HG03066 (cell line): Measurements from ENCODE around the gene KCNH2.
"Not testable (repeated sequence)": the region's sequence is repeated elsewhere in the genome, so short reads cannot be mapped to it uniquely, and the experiment has no call there.

Experiments
- ATAC-seq: cut with Tn5 transposase; IDR thresholded peaks from one replicate; pipeline ENCODE4 v1.9.1; 2021; ENCODE audit warnings: low read depth; ENCODE audit not compliant: unreplicated experiment

KCNH2 gene

GRCh38 chr7:150911590-150912267, 66.4 kb downstream of the KCNH2 start:
- no peak for ATAC-seq

- no peak for ATAC-seq
Measured at GRCh38 chr7:150910996-150911422, 67.1 kb downstream of the KCNH2 start.

DNA sequence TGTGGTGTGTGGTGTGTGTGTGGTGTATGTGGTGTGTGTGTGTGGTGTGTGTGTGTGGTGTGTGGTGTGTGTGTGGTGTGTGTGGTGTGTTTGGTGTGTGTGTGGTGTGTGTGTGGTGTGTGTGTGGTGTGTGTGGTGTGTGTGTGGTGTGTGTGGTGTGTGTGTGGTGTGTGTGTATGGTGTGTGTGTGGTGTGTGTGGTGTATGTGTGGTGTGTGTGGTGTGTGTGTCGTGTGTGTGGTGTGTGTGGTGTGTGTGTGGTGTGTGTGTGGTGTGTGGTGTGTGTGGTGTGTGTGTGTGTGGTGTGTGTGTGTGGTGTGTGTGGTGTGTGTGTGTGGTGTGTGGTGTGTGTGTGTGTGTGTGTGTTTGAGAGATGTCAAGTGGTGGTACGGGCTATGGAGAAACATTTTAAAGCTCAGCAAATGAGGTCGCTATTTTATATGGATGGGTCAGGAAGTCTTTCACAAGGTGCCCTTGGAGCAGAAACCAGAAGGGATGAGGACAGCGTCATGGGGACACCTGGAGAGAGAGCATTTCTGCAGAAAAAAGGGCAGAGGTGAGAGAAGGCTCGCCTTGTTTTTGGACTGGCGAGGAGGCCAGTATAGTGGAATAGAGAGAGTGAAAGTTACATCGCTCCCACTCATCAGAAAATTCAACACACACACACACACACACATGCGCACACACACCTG, 67.7 kb downstream of the KCNH2 start:
- not testable (repeated sequence) for ATAC-seq

DNA sequence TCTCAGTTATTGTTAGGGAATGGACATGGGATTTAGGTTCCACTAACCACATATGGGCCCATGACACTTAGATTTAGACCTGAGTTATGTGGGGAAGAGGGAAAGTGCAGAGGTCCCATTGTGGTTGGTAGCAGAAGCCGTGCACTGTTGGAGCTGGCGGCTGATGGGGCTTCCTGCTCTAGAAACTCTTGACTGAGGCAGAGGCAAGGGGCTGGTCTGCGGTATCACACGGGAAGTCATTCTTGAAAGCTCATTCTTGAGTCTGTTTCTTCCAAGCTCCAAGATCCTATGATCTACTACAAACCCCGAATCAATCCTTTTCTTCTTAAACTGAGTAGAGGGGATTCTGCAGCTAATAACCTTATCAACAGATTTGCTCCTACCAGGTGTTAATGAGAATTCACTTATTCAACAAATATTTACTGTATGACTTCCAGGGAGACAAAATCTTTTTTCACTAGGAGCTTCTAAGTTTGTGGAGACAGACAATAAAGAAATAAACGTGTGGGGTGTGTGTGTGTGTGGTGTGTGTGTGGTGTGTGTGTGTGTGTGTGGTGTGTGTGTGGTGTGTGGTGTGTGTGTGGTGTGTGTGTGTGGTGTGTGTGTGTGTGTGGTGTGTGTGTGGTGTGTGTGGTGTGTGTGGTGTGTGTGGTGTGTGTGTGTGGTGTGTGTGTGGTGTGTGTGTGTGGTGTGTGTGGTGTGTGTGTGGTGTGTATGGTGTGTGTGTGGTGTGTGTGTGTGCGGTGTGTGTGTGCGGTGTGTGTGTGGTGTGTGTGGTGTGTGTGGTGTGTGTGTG, 68.7 kb downstream of the KCNH2 start:
- no peak for ATAC-seq

- no peak for ATAC-seq
Measured at GRCh38 chr7:150908173-150908572, 69.9 kb downstream of the KCNH2 start.

GRCh38 chr7:150904011-150904909, 73.9 kb downstream of the KCNH2 start:
- ATAC-seq: no peak

GRCh38 chr7:150903606-150904005, 74.5 kb downstream of the KCNH2 start:
- ATAC-seq: no peak

DNA sequence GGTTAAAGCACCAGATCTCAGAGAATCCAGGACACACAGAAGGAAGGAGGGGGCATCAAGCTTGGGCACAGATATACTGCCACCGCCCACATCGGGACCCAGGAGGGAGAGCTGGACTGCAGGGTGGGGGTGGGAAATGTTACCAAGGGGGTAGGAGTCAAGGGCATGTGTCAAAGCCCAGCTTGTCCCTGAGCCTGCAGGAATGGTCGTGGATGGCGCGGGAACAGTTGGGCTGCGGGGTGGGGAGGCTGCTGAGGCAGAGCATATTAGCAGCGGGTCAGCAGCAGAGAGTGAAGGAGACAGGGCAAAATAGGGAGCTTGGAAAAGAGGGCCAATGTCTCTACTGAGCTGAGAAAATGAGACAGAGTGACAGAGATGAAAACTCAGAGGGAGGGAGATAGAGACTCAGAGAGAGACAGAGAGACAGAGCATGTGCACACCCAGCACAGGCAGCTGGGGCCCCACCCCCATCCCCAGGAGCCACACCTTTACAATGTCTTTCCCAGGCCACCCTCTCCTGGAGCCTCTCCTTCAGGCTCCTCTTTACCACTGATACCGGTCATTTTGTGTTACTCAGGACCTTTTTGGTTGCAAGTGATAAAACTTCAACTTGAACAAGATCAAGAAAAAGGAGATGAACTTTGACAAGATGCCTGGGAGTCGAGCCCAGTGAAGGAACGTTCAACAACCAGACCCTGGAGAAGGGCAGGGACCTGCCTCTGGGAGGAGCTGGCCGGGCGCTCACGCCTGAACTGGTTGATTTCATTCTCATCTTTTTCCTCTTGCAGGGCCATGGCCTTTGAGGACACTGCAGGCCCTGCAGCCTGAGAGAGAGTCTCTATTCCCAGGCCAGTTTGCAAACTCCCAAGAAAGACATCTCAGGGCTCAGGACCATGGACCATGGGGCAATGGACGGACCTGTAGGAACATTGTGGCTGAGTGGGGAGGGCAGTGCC, 75.8 kb downstream of the KCNH2 start:
- ATAC-seq: no peak

- ATAC-seq: no peak
Measured at GRCh38 chr7:150901160-150902035, 76.7 kb downstream of the KCNH2 start.

DNA sequence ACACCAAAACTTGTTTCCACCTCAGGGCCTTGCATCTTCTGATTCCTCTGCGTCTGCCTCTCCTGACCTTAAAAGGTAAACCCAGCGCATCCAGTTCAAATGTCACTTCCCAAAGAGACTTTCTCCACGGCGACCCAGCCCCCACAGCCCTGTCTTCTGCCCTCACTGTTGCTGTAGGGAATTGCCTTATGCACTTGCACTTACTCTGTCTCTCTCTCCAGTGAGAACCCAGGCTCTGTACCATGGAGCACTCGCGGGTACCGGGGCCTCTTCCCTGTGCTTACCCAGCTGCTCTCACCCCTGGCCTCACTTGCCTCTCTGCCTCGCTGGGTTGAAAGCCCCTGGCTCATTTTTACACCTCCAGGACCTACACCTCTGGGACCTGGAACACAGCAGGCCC, 77.4 kb downstream of the KCNH2 start:
- no peak for ATAC-seq

DNA sequence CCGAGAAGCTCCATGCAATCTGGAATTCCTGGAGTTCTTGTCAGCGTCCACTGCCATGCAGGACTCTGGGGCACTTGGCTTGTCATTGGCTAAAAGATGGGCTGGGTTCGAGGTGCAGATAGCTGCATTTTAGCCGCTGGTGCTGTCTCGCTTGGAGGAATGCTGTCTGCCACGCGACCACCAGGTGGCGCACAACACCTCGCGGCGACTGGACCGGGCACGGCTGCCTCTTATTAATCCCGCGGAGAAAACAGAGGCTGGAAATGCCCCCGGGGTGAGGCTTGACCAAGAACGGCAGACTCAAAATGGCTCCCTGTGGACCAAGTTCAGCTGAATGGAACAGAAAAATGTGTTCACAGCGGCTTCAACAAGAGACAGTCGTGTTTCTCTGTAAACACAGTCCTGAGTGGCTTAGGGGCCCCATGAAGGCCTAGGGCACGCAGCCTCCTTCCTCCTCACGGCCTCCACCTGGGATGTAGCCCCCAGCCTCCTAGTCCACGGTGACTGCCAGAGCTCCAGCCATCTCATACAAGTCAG, 79.6 kb downstream of the KCNH2 start:
- peak; percentile 61 for ATAC-seq

DNA sequence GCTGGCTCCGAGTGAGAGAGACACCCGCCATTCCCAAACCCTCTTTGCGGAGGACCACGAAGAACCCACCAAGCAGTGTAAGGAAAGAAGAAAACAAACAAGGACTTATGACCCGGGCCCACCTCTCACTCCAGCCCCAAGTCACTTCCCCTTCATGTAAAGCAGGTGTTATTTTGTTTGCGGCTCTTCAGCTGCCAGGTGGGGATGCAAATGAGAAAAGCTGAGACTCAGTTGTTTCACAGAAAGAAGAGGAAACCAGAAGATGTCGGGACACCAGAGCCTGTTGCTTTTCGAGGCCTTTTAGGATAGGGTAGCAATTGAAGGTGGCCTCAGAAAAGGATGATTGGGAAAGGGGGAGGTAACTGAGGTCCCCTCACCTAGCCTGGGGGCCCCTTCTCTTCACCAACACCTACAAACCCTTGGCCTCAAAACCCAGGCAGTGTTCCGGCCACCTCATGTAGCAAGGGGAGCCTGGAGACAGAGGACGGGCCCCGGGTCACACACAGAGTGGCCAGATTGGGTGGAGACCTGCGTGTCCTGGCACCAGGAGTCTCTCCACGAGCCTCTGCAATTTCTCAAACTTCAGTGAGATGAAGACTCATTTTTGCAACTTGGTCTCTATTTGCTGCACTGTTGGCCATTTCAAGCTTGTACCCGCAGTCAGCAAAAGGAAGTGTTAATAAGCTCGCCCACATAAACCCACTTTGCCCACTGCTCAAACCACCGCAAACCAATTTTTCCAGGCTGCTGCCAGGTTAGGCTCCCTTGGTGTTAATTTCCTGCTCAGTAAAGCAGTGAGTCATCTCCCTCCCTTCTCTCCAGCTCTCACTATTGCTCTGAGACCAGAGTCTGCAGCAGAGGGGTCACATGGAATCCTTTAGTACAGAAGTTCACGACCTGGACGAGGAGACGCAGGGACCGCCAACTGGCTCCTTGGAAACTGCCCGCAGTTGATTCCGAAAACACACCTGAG, 80.3 kb downstream of the KCNH2 start:
- ATAC-seq: no peak

GRCh38 chr7:150896562-150897209, 81.4 kb downstream of the KCNH2 start:
- ATAC-seq: no peak

- ATAC-seq: no peak
Measured at GRCh38 chr7:150895809-150896208, 82.3 kb downstream of the KCNH2 start.
